HG02678 (cell line): ENCODE results near the gene MT1B.
"Not testable (repeated sequence)": the region's sequence is repeated elsewhere in the genome, so short reads cannot be mapped to it uniquely, and the experiment has no call there.

ENCODE experiments used
- ATAC-seq: cut with Tn5 transposase; IDR thresholded peaks from one replicate; pipeline ENCODE4 v1.9.1; 2021; ENCODE audit warnings: mild to moderate bottlenecking, moderate library complexity; ENCODE audit not compliant: unreplicated experiment

The MT1B gene

GRCh38 chr16:56618138-56618537 lies 33.5 kb upstream of the MT1B start:
- ATAC-seq = no peak

GRCh38 chr16:56620339-56620897 lies 31.3 kb upstream of the MT1B start:
- ATAC-seq = no peak

- not testable (repeated sequence) for ATAC-seq
Observed at GRCh38 chr16:56621665-56622445, 29.8 kb upstream of the MT1B start.

- not testable (repeated sequence) for ATAC-seq
Observed at GRCh38 chr16:56623184-56623583, 28.5 kb upstream of the MT1B start.

GRCh38 chr16:56623637-56624036 lies 28.0 kb upstream of the MT1B start:
- no peak for ATAC-seq

GRCh38 chr16:56625140-56625942 lies 26.3 kb upstream of the MT1B start, which contains the start of gene MT1E:
TSS of gene MT1E (plus strand) at chr16:56625781. CDS start at chr16:56625852, 71 bp downstream.
- peak; percentile 55 for ATAC-seq

GRCh38 chr16:56625943-56626654 lies 25.6 kb upstream of the MT1B start:
- ATAC-seq = no peak

- ATAC-seq = no peak
Observed at GRCh38 chr16:56626685-56627084, 25.0 kb upstream of the MT1B start.

GRCh38 chr16:56628486-56629350 lies 23.0 kb upstream of the MT1B start:
- no peak for ATAC-seq

- no peak for ATAC-seq
Observed at GRCh38 chr16:56629531-56629930, 22.2 kb upstream of the MT1B start.

- ATAC-seq = peak; percentile 79
Observed at GRCh38 chr16:56630134-56630533, 21.6 kb upstream of the MT1B start.

- ATAC-seq = no peak
Observed at GRCh38 chr16:56631197-56631596, 20.5 kb upstream of the MT1B start.

- no peak for ATAC-seq
Observed at GRCh38 chr16:56631832-56632155, 19.9 kb upstream of the MT1B start.

- no peak for ATAC-seq
Observed at GRCh38 chr16:56632156-56632847, 19.4 kb upstream of the MT1B start, which contains the start of gene MT1M. TSS of gene MT1M (plus strand) at chr16:56632659. CDS start at chr16:56632732, 73 bp downstream.

- ATAC-seq = no peak
Observed at GRCh38 chr16:56632848-56633365, 18.8 kb upstream of the MT1B start.

GRCh38 chr16:56633535-56633934 lies 18.2 kb upstream of the MT1B start:
- ATAC-seq = no peak

GRCh38 chr16:56634715-56635440 lies 16.8 kb upstream of the MT1B start:
- no peak for ATAC-seq

- no peak for ATAC-seq
Observed at GRCh38 chr16:56635441-56635967, 16.2 kb upstream of the MT1B start.
